Measurements from ENCODE around the gene MRPS12.

GRCh38 chr19:38901683-38902082 lies 29.1 kb upstream of the MRPS12 start:
- TF ChIP-seq POLR2A (IDR thresholded peaks at IDR 0.05; ENCODE audit: low read depth): no peak
- TF ChIP-seq, protein P1, sequence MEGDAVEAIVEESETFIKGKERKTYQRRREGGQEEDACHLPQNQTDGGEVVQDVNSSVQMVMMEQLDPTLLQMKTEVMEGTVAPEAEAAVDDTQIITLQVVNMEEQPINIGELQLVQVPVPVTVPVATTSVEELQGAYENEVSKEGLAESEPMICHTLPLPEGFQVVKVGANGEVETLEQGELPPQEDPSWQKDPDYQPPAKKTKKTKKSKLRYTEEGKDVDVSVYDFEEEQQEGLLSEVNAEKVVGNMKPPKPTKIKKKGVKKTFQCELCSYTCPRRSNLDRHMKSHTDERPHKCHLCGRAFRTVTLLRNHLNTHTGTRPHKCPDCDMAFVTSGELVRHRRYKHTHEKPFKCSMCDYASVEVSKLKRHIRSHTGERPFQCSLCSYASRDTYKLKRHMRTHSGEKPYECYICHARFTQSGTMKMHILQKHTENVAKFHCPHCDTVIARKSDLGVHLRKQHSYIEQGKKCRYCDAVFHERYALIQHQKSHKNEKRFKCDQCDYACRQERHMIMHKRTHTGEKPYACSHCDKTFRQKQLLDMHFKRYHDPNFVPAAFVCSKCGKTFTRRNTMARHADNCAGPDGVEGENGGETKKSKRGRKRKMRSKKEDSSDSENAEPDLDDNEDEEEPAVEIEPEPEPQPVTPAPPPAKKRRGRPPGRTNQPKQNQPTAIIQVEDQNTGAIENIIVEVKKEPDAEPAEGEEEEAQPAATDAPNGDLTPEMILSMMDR (IDR thresholded peaks at IDR 0.05): no peak
- no peak for TF ChIP-seq EP300 (IDR thresholded peaks at IDR 0.05)
